RPMI7951 (cell line): ENCODE measurements around the gene CNTN5. TPM values are rescaled to one million over a fixed set of nuclear protein-coding genes. Genes with fewer than 3 reads are reported as not detected.

Experiments
- DNase-seq: peaks from one replicate; pipeline ENCODE4 v3.0.0-alpha.2; 2012; ENCODE audit warnings: low read depth
- total RNA-seq: library from RNA; depleted of rRNA; stranded (reverse); fragments of >200 nt; shearing (Covaris generic); gene quantifications from 2 replicates; pipeline ENCODE4 v1.2.3, GENCODE V29; 2014

Gene CNTN5
- total RNA-seq, 1 experiment from 2014 or later: not detected

DNA sequence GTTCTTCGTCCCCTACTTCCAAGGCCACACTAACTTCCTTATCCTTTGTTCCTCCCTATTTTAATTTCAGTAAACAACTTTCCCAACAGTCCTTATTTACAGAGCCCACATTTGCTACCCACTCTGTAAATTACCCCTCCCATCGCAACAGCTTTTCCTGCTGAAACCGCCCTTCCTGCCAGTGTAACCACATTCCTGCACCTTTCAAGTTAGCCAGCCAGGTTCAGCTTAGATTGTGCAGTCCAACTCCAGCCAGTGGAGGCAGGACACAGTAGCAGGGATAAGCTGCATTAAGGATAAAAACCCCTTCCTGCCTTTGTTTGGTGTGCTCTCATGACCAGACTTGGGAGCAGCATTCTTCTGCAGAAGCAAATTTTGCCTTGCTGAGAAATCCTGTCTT, 898.0 kb downstream of the CNTN5 start:
- no peak for DNase-seq

DNA sequence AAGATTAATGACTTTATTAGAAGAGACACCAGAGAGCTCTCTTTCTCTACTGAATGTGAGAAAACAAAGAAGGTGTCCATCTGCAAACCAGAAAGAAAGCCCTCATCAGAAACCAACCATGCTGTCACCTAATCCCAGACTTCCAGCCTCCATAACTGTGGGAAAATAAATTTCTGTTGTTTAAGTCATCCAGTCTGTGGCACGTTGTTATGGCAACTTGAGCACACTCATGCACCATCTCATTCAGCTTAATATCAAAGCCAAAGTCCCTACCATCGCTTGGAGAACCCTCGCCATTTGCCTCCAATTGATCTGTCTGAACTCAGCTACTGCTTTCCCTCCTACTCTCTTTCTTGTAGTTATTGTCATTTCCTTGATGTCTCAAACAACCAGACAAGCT, 900.2 kb downstream of the CNTN5 start:
- DNase-seq: no peak

GRCh38 chr11:99925968-99926367, 905.2 kb downstream of the CNTN5 start:
- DNase-seq: no peak

GRCh38 chr11:99932684-99933083, 911.9 kb downstream of the CNTN5 start:
- DNase-seq: no peak

GRCh38 chr11:99934008-99934407, 913.3 kb downstream of the CNTN5 start:
- no peak for DNase-seq

DNA sequence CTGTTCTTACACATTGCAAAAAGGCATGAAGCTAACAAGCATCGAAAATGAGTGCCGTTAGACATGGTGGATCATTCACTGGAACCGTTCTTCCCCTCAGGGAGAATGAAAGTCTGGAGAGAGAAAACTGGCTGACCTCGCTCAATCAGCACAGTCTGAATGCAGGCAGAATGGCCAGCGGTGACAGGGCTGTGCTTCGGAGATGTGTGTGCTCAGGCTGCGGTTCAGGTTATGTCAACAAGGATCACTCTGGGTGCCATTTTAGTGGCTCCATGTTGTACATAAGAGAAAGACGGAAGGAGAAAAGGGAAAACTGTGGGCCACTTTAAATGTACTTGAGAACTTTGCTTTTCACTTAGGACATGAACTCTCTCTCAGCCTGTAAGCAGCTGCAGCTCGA, 916.6 kb downstream of the CNTN5 start:
- peak; percentile 3 for DNase-seq

DNA sequence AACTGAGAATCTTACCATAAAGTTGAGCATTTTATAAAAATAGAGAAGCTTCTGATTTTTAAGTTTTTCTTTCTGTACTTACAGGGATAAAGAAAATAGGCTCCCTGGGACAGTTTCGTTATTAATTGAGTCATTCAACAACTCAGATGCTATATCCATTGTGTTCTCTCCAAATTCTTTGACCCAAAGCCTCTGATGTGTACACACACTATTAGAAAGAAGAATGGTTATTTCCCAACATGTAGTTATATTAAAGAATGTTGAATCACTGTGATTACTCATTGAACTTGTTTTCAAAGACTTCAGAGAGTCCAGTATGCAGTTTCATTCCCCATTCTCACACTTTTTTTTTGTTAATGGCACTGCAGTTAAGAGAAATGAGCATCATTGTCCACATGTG, 932.1 kb downstream of the CNTN5 start:
- DNase-seq: no peak

GRCh38 chr11:99960536-99960935, 939.8 kb downstream of the CNTN5 start:
- DNase-seq: no peak

DNA sequence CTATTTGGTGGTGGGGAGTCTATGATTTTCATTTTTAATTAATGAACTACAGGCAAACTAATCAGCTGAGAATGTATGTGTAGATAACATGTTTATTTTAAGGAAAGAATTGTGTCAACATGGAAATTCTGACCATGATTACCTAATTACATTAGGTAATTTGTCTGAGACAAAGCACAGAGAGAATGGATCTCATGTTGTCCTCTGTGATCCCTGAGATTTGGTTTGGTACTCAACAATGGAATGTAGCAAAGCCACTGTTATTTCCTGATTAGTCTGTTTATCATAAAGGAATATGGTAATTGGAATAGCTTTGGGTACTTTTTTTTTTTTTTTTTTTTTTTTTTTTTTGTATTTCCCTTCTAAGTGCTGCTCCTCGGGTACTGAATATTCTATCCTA, 947.6 kb downstream of the CNTN5 start:
- no peak for DNase-seq

DNA sequence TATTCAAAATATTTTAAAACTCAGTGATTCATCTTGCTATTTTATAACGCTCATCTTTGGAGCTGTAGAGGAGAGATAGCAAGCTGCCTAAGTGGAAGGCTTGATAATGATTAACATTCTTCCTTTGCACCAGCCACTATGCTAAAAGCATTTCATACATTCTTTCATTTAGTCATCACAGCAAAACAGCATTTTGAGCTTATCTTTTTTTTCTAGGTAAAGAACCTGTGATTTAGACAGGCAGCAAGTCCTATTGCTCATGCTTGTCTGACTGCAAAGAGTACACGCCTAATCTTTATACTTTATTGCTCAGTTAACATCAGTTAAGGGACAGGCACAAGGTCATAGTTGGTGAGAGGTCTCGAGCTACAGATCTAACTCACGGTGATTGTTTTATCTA, 953.2 kb downstream of the CNTN5 start:
- DNase-seq: no peak

- DNase-seq: no peak
Observed at GRCh38 chr11:99979042-99979441, 958.3 kb downstream of the CNTN5 start.

GRCh38 chr11:99987821-99988470, 967.2 kb downstream of the CNTN5 start:
- no peak for DNase-seq

DNA sequence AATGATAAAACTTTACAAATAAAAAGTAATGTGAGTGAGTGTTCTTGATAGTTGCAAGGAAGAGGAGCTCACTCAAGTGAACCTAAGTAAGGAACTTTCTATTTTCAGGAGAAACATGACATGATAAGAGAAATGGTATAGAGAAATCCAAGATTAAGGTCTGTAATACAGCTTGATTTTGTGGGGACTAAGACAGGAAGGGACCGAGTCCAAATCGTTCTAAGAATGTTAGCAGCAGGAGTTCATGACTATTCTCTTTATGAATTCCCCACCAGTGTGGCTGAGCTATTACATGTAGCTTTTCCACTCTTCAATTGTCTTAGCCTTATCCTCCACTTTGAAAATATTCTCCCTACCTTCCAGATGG, 967.7 kb downstream of the CNTN5 start:
- DNase-seq: no peak

- DNase-seq: no peak
Observed at GRCh38 chr11:100003985-100004384, 983.2 kb downstream of the CNTN5 start.

GRCh38 chr11:100004541-100004940, 983.8 kb downstream of the CNTN5 start:
- no peak for DNase-seq

- no peak for DNase-seq
Observed at GRCh38 chr11:100008417-100008816, 987.7 kb downstream of the CNTN5 start.

GRCh38 chr11:100009728-100010127, 989.0 kb downstream of the CNTN5 start:
- no peak for DNase-seq

- no peak for DNase-seq
Observed at GRCh38 chr11:100010393-100010792, 989.6 kb downstream of the CNTN5 start.

DNA sequence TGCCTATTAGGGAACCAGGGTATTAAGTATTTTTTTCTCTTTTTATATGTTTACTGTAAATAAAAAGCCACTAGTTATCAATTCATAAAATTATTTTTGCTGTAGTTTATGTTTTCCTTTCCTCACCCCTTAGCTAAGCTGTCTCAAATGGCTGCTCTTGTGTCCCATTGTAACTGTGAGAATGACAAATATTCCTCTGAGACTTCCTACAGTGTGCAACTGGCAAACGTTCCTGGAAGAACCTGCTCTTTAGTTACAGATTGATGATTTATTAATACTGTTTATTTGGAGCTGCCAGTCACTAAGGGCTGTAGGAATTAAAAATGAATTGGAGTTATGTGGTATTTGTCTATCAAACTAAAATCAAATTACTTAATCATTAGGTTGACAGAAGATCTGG, 990.9 kb downstream of the CNTN5 start:
- DNase-seq: no peak

- no peak for DNase-seq
Observed at GRCh38 chr11:100013011-100013410, 992.3 kb downstream of the CNTN5 start.

DNA sequence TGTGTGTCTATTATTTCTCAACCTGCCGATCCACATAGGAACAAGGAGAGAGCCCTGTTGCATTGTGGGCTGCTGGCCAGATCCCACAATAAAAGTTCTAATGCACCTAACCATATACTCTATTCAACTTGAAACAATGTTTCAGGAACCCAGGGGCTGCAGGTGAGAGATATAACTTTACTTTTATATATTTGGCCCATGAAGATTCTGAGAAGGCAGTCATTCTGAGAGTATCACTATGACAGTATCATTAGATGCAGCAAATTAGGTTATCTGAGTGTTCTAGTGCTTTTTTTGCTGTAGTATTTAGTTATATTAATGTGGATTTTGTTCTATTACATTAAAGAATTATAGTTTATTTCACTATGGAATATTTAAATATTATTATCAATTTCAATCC, 1011.2 kb downstream of the CNTN5 start:
- DNase-seq: no peak

DNA sequence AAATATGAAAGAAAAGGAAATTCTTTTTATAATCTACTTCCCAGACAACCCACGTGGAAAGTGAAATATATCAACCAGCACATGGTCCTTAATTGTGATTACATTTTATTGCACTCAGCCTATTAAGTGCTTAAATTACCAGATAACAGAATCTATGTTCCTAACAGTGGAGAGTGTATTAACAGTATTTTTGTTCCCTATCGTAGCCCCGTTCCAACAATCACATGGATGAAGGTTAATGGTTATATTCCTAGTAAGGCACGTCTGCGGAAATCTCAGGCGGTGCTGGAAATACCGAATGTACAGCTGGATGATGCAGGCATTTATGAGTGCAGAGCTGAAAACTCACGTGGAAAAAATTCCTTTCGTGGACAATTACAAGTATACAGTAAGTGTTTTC, 1040.3 kb downstream of the CNTN5 start:
- DNase-seq: no peak

DNA sequence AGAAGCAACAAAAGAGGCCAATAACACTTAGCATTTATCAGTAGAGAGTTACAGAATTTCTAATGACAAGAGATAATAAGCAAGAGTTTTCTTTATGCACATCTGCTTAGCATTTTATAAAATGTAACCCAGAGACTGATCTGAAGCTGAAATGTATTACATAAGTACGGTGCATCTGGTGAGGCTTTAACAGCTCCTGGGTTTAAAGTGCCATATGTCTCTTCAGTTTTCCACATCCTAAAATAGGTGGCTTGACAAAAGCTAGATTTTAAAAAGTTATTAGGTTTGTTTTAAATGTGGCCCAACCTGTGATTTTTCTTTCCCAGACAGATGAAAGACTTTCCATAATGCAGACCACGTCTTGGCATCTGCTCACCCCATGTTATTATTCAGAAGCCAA, 1045.7 kb downstream of the CNTN5 start:
- no peak for DNase-seq

GRCh38 chr11:100068116-100068515, 1047.4 kb downstream of the CNTN5 start:
- no peak for DNase-seq

DNA sequence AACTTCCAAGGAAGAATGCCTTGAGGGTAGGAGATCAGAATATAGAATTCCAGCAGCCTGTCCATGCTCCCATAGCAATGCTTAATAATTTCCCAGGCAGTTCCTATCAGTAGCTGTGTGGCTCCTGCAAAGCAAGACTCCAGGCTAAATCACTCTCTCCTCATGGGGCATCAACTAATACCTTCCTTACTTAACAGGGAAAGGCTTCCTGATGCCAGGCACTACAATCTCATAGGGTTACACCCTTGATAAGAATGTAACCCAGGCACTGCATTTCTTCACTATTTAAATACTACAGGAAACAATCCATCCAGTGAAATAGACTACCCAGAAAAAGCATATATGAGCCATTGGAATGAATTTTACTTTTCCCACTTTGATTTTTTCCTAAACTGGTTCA, 1051.4 kb downstream of the CNTN5 start:
- no peak for DNase-seq
